ENCODE results near the gene MS4A7.

DNA sequence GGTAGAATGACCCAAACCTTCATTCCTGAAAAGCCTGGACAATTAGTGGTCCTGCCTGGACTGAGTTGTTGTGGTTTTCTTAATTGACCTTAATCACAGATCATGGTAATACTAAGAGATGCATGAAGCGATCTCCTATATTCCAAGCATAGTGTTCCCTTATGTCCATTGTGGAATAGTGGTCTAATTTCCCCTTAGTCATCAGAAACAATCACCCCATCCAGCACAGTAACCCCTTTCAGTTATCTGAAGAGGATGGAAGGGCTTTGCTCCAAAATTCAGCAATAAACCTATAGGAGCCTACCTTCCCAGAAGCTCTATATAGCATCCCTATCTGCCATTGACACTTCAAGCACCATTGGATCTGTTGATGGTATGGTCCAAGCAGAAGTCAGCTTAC lies 44.3 kb downstream of the MS4A7 start:
- TF ChIP-seq, protein P1, sequence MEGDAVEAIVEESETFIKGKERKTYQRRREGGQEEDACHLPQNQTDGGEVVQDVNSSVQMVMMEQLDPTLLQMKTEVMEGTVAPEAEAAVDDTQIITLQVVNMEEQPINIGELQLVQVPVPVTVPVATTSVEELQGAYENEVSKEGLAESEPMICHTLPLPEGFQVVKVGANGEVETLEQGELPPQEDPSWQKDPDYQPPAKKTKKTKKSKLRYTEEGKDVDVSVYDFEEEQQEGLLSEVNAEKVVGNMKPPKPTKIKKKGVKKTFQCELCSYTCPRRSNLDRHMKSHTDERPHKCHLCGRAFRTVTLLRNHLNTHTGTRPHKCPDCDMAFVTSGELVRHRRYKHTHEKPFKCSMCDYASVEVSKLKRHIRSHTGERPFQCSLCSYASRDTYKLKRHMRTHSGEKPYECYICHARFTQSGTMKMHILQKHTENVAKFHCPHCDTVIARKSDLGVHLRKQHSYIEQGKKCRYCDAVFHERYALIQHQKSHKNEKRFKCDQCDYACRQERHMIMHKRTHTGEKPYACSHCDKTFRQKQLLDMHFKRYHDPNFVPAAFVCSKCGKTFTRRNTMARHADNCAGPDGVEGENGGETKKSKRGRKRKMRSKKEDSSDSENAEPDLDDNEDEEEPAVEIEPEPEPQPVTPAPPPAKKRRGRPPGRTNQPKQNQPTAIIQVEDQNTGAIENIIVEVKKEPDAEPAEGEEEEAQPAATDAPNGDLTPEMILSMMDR (IDR thresholded peaks at IDR 0.05) = no peak
- no peak for TF ChIP-seq POLR2A (IDR thresholded peaks at IDR 0.05)
